PC-9 (cell line): ENCODE results near the gene ANAPC16. TPM values are rescaled to one million over a fixed set of nuclear protein-coding genes. Genes with fewer than 3 reads are reported as not detected.

Source experiments
- BruUV-seq: library from RNA; stranded (reverse); fragments of 400-500 nt; replicated peaks from 2 replicates; lab custom pipeline; 2021; lab: Mats Ljungman, UMichigan
- CTCF ChIA-PET: fragments of 300-600 bp; sonication (Branson Sonifier 250); formaldehyde crosslinking; loops from one replicate; lab custom pipeline; 2022; ENCODE audit warnings: antibody characterized with exemption; lab: Charles Lee
- POLR2A ChIA-PET: fragments of 300-600 bp; sonication (Branson Sonifier 250); formaldehyde crosslinking; loops from one replicate; lab custom pipeline; 2022; ENCODE audit warnings: antibody characterized with exemption; ENCODE audit not compliant: unreplicated experiment; lab: Charles Lee
- DNase-seq, 2 experiments: peaks; one replicate each; pipeline versions ENCODE4 v3.0.0 to v3.0.0-alpha.2; 2015 to 2022; ENCODE audit warnings: mixed read lengths in 1 of 2
- H2AFZ ChIP-seq: fragments of 200-600 bp; sonication (generic); 2 replicates; pipeline ENCODE4 v1.8.1; 2017; ENCODE audit warnings: antibody characterized with exemption
- H3F3A ChIP-seq: fragments of 200-600 bp; sonication (generic); 2 replicates; pipeline ENCODE4 v1.8.1; 2017; ENCODE audit warnings: antibody characterized with exemption, mild to moderate bottlenecking, low read depth; ENCODE audit not compliant: insufficient read depth
- H3K27ac ChIP-seq: fragments of 200-600 bp; sonication (generic); 2 replicates; pipeline ENCODE4 v1.6.1; 2016; ENCODE audit warnings: mixed run types
- H3K27me3 ChIP-seq: fragments of 200-600 bp; sonication (generic); 2 replicates; pipeline ENCODE4 v1.6.1; 2016; ENCODE audit warnings: low read depth, mixed run types; ENCODE audit not compliant: insufficient read depth
- H3K36me3 ChIP-seq: fragments of 200-600 bp; sonication (generic); 2 replicates; pipeline ENCODE4 v1.6.1; 2016; ENCODE audit warnings: low read depth, mixed run types
- H3K4me1 ChIP-seq: fragments of 200-600 bp; sonication (generic); replicated peaks from 2 replicates; pipeline ENCODE4 v1.6.1; 2016; ENCODE audit warnings: mixed run types; ENCODE audit not compliant: insufficient read depth
- H3K4me2 ChIP-seq: fragments of 200-600 bp; sonication (generic); 2 replicates; pipeline ENCODE4 v1.6.1; 2017; ENCODE audit warnings: mixed run types
- H3K4me3 ChIP-seq: fragments of 200-600 bp; sonication (generic); 2 replicates; pipeline ENCODE4 v1.6.1; 2016; ENCODE audit warnings: mixed run types
- H3K79me2 ChIP-seq: fragments of 200-600 bp; sonication (generic); 2 replicates; pipeline ENCODE4 v1.6.1; 2017; ENCODE audit warnings: low read depth, mixed run types
- H3K9me2 ChIP-seq: fragments of 200-600 bp; sonication (generic); 2 replicates; pipeline ENCODE4 v1.8.1; 2017; ENCODE audit warnings: mild to moderate bottlenecking; ENCODE audit not compliant: insufficient read depth
- H3K9me3 ChIP-seq: fragments of 200-600 bp; sonication (generic); 2 replicates; pipeline ENCODE4 v1.8.1; 2016; ENCODE audit warnings: low read depth; ENCODE audit not compliant: insufficient read depth
- H4K20me1 ChIP-seq: fragments of 200-600 bp; sonication (generic); 2 replicates; pipeline ENCODE4 v1.8.1; 2017; ENCODE audit not compliant: insufficient read depth
- CTCF ChIP-seq: fragments of 200-600 bp; sonication (generic); conservative IDR thresholded peaks from 2 replicates; pipeline ENCODE4 v1.6.1; 2017; ENCODE audit warnings: mixed run types, antibody characterized with exemption, mild to moderate bottlenecking, moderate library complexity
- EZH2 ChIP-seq: fragments of 200-600 bp; sonication (generic); IDR thresholded peaks from 2 replicates; pipeline ENCODE4 v1.8.0; 2017; ENCODE audit warnings: antibody characterized with exemption, low read depth
- intact Hi-C: fragments of 100-400 bp; cut with micrococcal nuclease; formaldehyde crosslinking; loops from one replicate; pipeline ENCODE4 v1.10.0; 2022; ENCODE audit not compliant: unreplicated experiment
- total RNA-seq: library from RNA; stranded (reverse); gene quantifications from 2 replicates; pipeline ENCODE4 v1.2.3, GENCODE V29; 2021

The ANAPC16 gene
- total RNA-seq, 1 experiment from 2014 or later = 171 TPM

- Histone ChIP-seq H3K9me3 (peaks cover 11% of the 10 kb centered on the region), H3K4me1 (peaks cover 54% of the 10 kb centered on the region), H3K4me3 (no peak overlapping the region), H3K79me2 (no peaks in the 10 kb centered on the region), H3K27ac (peak overlapping the region; percentile 55), H3K27me3 (no peaks in the 10 kb centered on the region), H4K20me1 (no peaks in the 10 kb centered on the region), H3K4me2 (peak overlapping the region; percentile 27), H3K9me2 (no peaks in the 10 kb centered on the region), H3F3A (peaks cover 59% of the 10 kb centered on the region), H3K36me3 (peaks cover 29% of the 10 kb centered on the region), H2AFZ (no peak overlapping the region)
- TF ChIP-seq CTCF (no peak), EZH2 (no peak)
- peak in 1 of 2 experiments; percentile 49 for DNase-seq
- CTCF ChIA-PET = interaction anchor here (1.6 kb wide), 1 partner anchor 95 kb away, joined by 6 read pairs; no protein-coding TSS in a partner anchor
- POLR2A ChIA-PET = no interaction called here
- intact Hi-C loops = no loop called here
- BruUV-seq = TSS peak; percentile 1
Measured at GRCh38 chr10:72175149-72175548, 40.7 kb upstream of the ANAPC16 start.

GRCh38 chr10:72176701-72177100 lies 39.1 kb upstream of the ANAPC16 start:
- no TSS peak for BruUV-seq

GRCh38 chr10:72177454-72177853 lies 38.4 kb upstream of the ANAPC16 start:
- ChIA-PET CTCF (no interaction called here), POLR2A (no interaction called here)
- H2AFZ ChIP-seq = no peak overlapping the region
- H3K4me2 ChIP-seq = no peak overlapping the region
- H3K9me2 ChIP-seq = no peaks in the 10 kb centered on the region
- H3K36me3 ChIP-seq = peaks cover 24% of the 10 kb centered on the region
- no peaks in the 10 kb centered on the region for H3K27me3 ChIP-seq
- TF ChIP-seq EZH2 = no peak
- no peak for TF ChIP-seq CTCF
- peaks cover 36% of the 10 kb centered on the region for H3K4me1 ChIP-seq
- peaks cover 38% of the 10 kb centered on the region for H3F3A ChIP-seq
- intact Hi-C loops = no loop called here
- H3K4me3 ChIP-seq = no peak overlapping the region
- no peaks in the 10 kb centered on the region for H4K20me1 ChIP-seq
- no TSS peak for BruUV-seq
- no peak for DNase-seq
- H3K9me3 ChIP-seq = no peaks in the 10 kb centered on the region
- no peak overlapping the region for H3K27ac ChIP-seq
- H3K79me2 ChIP-seq = no peaks in the 10 kb centered on the region

More at GRCh38 chr10:72176701-72177100, 39.1 kb upstream of the ANAPC16 start:
- Histone ChIP-seq H3K27me3 (no peaks in the 10 kb centered on the region), H3K9me3 (peaks cover 3% of the 10 kb centered on the region; the same call in 1 of the 2 replicates), H3K79me2 (no peaks in the 10 kb centered on the region), H3K27ac (0 out of 2 replicates have a peak overlapping the region, but pooled peaks have one; percentile 55), H3K4me2 (no peak overlapping the region), H4K20me1 (no peaks in the 10 kb centered on the region), H2AFZ (no peak overlapping the region), H3K4me3 (no peak overlapping the region), H3F3A (peaks cover 46% of the 10 kb centered on the region), H3K9me2 (no peaks in the 10 kb centered on the region), H3K36me3 (peaks cover 28% of the 10 kb centered on the region), H3K4me1 (peaks cover 40% of the 10 kb centered on the region)
- no peak for DNase-seq
- intact Hi-C loops = no loop called here
- TF ChIP-seq CTCF = no peak
- TF ChIP-seq EZH2 = no peak
- ChIA-PET POLR2A (no interaction called here), CTCF (interaction anchor here (0.6 kb wide), 1 partner anchor 12 kb away, joined by 4 read pairs; no protein-coding TSS in a partner anchor)
